ENCODE data around the gene FAM174C.

DNA sequence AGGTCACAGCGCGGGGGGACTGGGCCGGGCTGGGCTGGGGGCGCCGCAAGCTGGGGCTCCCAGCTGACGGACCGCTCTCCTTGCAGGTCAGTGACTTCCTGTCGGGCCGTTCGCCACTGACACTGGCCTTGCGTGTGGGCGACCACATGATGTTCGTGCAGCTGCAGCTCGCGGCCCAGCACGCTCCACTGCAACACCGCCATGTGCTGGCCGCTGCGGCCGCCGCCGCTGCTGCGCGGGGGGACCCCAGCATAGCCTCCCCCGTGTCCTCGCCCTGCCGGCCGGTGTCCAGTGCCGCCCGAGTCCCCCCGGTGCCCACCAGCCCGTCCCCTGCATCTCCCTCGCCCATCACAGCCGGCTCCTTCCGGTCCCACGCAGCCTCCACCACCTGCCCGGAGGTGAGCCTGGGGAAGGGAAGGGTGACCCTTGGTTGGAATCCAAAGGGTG, 21.2 kb upstream of the FAM174C start:
- TF ChIP-seq, protein P1, sequence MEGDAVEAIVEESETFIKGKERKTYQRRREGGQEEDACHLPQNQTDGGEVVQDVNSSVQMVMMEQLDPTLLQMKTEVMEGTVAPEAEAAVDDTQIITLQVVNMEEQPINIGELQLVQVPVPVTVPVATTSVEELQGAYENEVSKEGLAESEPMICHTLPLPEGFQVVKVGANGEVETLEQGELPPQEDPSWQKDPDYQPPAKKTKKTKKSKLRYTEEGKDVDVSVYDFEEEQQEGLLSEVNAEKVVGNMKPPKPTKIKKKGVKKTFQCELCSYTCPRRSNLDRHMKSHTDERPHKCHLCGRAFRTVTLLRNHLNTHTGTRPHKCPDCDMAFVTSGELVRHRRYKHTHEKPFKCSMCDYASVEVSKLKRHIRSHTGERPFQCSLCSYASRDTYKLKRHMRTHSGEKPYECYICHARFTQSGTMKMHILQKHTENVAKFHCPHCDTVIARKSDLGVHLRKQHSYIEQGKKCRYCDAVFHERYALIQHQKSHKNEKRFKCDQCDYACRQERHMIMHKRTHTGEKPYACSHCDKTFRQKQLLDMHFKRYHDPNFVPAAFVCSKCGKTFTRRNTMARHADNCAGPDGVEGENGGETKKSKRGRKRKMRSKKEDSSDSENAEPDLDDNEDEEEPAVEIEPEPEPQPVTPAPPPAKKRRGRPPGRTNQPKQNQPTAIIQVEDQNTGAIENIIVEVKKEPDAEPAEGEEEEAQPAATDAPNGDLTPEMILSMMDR (conservative IDR thresholded peaks at IDR 0.05 in 1 of 2, IDR thresholded peaks at IDR 0.05 in 1 of 2; ENCODE audit: extremely low read depth in 1 of 2, insufficient read depth in 1 of 2, low read depth in 1 of 2, low read length in 2 of 2) = no peak
- TF ChIP-seq EZH2 (IDR thresholded peaks at IDR 0.05; ENCODE audit: borderline replicate concordance, low read length) = no peak
